GM06990 (cell line): ENCODE results near the gene PRR23E.

ENCODE experiments used
- DNase-seq: peaks from one replicate; pipeline ENCODE4 v3.0.0-alpha.2; 2011; ENCODE audit not compliant: insufficient read length; ENCODE audit errors: extremely low read depth
- H3K27me3 ChIP-seq: replicated peaks from 2 replicates; pipeline ENCODE4 v1.6.0; 2011; ENCODE audit warnings: low read length; ENCODE audit not compliant: control insufficient read depth, insufficient read depth
- H3K36me3 ChIP-seq: 2 replicates; pipeline ENCODE4 v1.5.1; 2011; ENCODE audit warnings: low read length; ENCODE audit not compliant: control insufficient read depth, insufficient read depth
- H3K4me3 ChIP-seq: replicated peaks from 2 replicates; pipeline ENCODE4 v1.5.1; 2011; ENCODE audit warnings: low read depth, mild to moderate bottlenecking, control low read depth, low read length
- CTCF ChIP-seq: IDR thresholded peaks from 2 replicates; pipeline ENCODE4 v1.5.1; 2011; ENCODE audit warnings: low read length, control low read depth, mild to moderate bottlenecking, inconsistent platforms; ENCODE audit not compliant: insufficient read depth, poor library complexity, severe bottlenecking

The PRR23E gene

GRCh38 chr3:127161236-127161635, 31.7 kb upstream of the PRR23E start:
- no peak for TF ChIP-seq CTCF
- DNase-seq = no peak
- Histone ChIP-seq H3K36me3 (no peaks in the 10 kb centered on the region), H3K4me3 (no peak overlapping the region), H3K27me3 (0 out of 2 replicates have a peak, but pooled peaks cover 1% of the 10 kb centered on the region)

GRCh38 chr3:127161973-127162579, 30.9 kb upstream of the PRR23E start:
- Histone ChIP-seq H3K27me3 (0 out of 2 replicates have a peak, but pooled peaks cover 1% of the 10 kb centered on the region), H3K36me3 (no peaks in the 10 kb centered on the region), H3K4me3 (no peak overlapping the region)
- no peak for DNase-seq
- no peak for TF ChIP-seq CTCF

GRCh38 chr3:127162947-127163645, 29.8 kb upstream of the PRR23E start:
- no peak for TF ChIP-seq CTCF
- no peaks in the 10 kb centered on the region for H3K36me3 ChIP-seq
- H3K27me3 ChIP-seq = no peaks in the 10 kb centered on the region; the same call in 1 of the 2 replicates
- no peak for DNase-seq
- H3K4me3 ChIP-seq = no peak overlapping the region

DNA sequence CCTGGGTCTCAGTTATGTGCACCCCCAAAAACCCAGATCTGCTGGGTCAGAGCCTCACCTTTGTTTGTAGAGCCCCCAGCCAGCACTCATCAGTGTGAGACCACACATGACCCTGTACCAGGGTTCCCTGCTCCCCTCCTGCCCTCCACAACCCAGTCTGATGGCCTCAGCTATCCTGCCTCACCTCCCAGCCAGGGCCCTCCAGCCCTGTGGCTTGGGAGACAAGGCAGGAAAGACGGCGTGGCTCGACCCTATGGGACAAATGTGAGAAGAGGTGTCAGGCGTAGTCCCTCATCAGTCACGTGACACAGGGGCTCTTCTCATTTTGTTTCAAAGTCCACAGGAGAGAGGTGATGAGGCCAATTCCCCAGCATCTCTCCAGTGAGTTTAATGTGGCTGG, 28.3 kb upstream of the PRR23E start:
- no peak for TF ChIP-seq CTCF
- H3K36me3 ChIP-seq = no peaks in the 10 kb centered on the region
- no peak overlapping the region for H3K4me3 ChIP-seq
- no peaks in the 10 kb centered on the region; the same call in 1 of the 2 replicates for H3K27me3 ChIP-seq
- DNase-seq = no peak

DNA sequence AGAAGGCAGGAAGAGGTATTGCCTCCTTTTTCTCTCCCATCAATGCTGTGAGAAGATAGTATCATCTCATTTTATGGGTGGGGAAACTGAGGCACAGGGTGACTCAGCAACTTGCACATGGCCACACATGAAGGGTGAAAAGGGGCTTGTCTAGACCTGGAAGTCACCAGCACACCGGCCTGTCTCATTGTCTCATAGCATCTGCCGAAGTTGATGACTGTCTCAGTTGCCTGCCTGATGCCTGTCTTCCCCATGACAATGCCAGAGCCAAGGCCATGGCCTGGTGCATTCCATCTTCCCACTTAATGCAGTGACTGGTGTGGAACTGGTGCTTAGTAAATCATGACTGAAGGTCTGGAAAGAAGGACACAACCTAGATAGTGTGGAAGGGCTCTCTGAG, 27.9 kb upstream of the PRR23E start:
- no peaks in the 10 kb centered on the region for H3K36me3 ChIP-seq
- no peak for TF ChIP-seq CTCF
- DNase-seq = no peak
- H3K4me3 ChIP-seq = no peak overlapping the region
- H3K27me3 ChIP-seq = no peaks in the 10 kb centered on the region; the same call in 1 of the 2 replicates
